WI38 (cell line): Measurements from ENCODE around the gene GMPR2.

ENCODE experiments used
- H3K4me3 ChIP-seq: 2 replicates; pipeline ENCODE4 v1.5.1; 2011; ENCODE audit warnings: low read depth, mild to moderate bottlenecking, control low read depth, low read length
- CTCF ChIP-seq: IDR thresholded peaks from 2 replicates; pipeline ENCODE4 v1.5.1; 2012; ENCODE audit warnings: low read depth, mild to moderate bottlenecking, control low read depth, low read length

The GMPR2 gene

GRCh38 chr14:24261256-24261968, 28.7 kb downstream of the GMPR2 start:
- TF ChIP-seq CTCF, result no peak
- H3K4me3 ChIP-seq, result no peak overlapping the region

GRCh38 chr14:24261969-24262327, 29.2 kb downstream of the GMPR2 start:
- no peak for TF ChIP-seq CTCF

GRCh38 chr14:24262821-24263733, 30.3 kb downstream of the GMPR2 start, which contains the start of gene TGM1:
Gene TGM1 (minus strand): TSS chr14:24263177. CDS start chr14:24262352, 825 bp downstream.
- no peak within 1 kb of the TSS for H3K4me3 ChIP-seq
- TF ChIP-seq CTCF, result no peak

More at GRCh38 chr14:24261969-24262327, 29.2 kb downstream of the GMPR2 start:
- H3K4me3 ChIP-seq, result no peak overlapping the region

- no peak overlapping the region for H3K4me3 ChIP-seq
- TF ChIP-seq CTCF, result no peak
These were observed 31.1 kb downstream of the GMPR2 start for GRCh38 chr14:24263848-24264247.

- no peak overlapping the region for H3K4me3 ChIP-seq
- no peak for TF ChIP-seq CTCF
These were observed 31.6 kb downstream of the GMPR2 start for GRCh38 chr14:24264298-24264697.

GRCh38 chr14:24266344-24267244, 33.9 kb downstream of the GMPR2 start:
- TF ChIP-seq CTCF, result no peak
- no peak overlapping the region for H3K4me3 ChIP-seq
